Left lobe of liver (tissue), 2 donors: Measurements from ENCODE around the gene MON1B. TPM values are rescaled to one million over a fixed set of nuclear protein-coding genes. Genes with fewer than 3 reads are reported as not detected.
"Not testable (repeated sequence)": the region's sequence is repeated elsewhere in the genome, so short reads cannot be mapped to it uniquely, and the experiment has no call there.

Experiments used
- ATAC-seq: fragments of 200-7000 bp; cut with Tn5 transposase; one replicate; pipeline ENCODE4 v1.9.1; 2020; ENCODE audit warnings: mild to moderate bottlenecking, moderate library complexity
- DNase-seq: peaks from one replicate; pipeline ENCODE4 v3.0.0-alpha.2; 2020; ENCODE audit warnings: low spot score
- total RNA-seq: library from RNA; stranded (reverse); gene quantifications from one replicate; pipeline ENCODE4 v1.2.1, GENCODE V29; 2021
- donor health status: DM: no; HTN: no; CAD: no; lungs with moderate emphysema.
- donor health status: DM: no; HTN: yes; CAD: no.

MON1B gene
- total RNA-seq: 40.0 TPM

DNA sequence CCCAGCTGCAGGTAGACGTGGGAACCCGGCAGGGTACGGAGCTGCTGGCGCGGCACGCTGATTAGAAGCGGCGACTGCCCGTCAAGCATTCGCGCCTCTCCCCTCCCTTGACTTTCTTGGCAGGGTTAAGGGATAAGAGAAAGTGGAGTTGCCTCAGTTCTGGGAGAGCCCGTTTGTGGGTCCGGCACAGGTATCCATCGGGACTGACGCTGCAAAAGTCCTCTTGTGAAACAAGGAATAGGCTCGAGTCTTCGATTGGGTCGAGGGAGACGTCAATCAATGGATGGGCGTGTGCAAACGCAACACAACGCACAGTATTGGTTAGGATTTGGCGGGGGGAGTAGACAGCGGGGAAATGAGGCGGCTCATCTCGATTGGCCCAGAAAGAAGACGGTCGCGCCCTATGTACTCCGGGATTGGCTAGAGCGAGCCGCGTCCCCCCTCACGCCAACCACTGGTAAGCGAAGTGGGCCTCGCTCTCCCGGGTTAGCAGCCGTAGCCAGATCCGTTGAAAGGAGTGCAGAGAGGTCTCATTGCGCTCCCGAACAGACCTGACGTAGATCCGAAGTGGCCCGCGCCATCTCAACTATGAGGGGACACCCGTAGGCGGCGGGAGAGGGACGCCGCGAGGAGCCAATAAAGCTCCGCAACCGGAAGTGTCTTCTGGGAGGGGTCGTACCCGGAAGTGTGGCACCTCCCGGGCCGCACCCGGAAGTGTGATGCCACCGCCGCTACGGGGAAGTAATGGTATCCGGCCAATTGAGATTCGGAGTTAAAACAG is at the start of gene MON1B:
Gene MON1B (plus strand): TSS at position 713 of the 781 bp plus-strand sequence. CDS start 296 bp downstream, outside the sequence.
- ATAC-seq: peak; percentile 95
- peak; percentile 98 for DNase-seq

DNA sequence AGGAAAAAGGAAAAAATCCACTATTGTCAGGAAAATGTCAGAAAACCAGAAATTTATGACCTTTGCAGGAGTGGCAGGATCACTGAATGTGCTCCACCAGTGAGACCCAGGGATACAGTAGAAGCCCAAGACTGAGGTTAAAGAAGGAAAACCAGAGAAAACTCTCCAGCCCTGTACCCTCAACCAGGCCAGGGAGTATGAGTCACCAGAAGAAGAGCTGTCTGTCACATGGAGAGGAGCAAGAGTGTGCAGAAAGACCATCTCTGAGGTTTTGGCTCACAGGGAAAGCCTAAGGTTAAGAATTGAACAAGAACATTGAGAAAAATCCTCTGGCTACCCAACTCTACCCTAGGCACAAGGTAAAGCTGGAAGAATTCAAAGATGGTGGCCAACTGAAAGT is 47.6 kb upstream of the MON1B start:
- DNase-seq (no peak), ATAC-seq (no peak)

DNA sequence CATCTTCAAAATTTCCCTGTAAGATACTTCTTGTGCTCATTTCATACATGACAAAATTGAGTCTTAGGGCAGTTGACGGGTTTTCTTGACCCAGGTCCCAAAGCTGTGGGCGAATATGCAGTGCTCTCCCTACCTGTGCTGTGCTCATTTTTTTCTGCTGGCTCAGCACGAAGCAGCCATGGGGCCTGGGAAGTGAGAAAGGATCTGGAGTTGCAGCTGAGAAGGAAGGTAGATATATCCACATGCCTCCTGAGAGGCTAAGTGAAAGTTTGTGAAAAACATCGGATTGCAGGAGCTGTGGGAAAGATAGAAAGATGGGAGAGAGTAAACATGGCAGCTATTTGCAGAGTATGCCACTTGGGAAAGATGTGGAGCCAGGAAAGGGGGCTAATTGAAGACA is 42.9 kb upstream of the MON1B start:
- ATAC-seq (no peak), DNase-seq (no peak)

DNA sequence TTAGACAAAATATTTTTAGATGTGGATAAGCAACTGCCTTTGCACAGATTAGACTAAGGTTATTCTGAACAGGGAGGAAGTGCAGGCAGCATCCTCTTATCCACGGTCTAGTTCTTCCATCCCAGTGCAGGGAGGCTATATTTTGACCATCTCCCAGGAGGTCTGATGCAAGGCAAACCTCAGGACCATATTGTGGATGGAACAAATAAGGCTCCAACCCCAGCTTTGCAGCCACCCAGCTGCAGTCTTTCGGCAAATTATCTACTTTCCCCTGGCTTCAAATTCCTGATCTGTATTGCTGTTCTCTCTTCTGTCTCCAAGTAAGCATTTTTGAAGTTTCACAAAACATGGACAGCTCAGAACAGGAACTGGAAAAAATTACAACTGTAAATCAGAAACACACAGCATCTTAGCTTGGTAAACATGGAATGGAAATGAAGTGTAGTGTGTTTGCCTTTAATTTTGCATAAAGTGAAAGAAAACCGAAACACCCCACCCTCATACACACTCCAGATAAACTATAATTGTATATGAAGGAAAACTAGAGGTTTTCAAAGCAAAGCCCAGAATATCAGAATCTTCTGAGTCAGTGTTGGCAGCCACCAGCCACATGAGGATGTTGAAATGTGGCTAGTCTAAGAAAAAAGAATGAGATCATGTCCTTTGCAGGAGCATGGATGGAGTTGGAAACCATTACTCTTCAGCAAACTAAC is 33.5 kb upstream of the MON1B start:
- DNase-seq (no peak), ATAC-seq (no peak)

DNA sequence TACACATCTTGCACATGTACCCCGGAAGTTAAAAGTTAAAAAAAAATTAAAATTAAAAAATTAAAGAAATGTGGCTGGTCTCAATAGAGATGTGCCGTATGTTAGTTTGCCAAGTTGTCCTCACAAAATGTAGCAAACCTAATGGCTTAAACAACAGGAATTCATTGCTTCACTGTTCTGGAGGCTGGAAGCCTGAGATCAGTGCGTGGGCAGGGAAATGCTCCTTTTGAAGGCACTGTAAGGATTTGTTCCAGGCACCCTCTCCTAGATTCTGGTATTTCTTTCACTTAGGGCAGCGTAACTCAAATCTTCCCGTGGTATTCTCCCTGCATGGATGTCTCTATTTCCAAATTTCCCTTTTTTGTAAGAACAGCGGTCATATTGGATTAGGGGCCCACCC is 32.7 kb upstream of the MON1B start:
- ATAC-seq (no peak), DNase-seq (no peak)

DNA sequence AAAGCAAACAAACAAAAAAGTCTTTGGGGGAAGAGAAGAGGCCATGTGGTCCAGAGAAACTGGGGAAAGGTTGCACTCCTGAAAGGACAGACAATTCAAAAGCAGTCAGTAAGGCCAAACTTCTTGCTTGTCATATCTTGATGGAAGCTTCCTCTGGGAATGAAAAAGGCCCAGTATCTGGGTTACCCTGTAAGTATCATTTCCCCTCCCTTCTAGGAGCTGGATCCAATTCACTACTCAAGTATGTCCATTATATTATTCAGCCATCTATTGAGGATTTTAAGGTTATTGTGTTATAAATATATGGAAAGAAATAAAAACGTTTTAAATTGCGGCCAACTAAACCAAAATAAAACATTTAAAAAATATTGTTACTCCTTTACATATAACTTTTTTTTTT is 26.0 kb upstream of the MON1B start:
- ATAC-seq (no peak), DNase-seq (no peak)

DNA sequence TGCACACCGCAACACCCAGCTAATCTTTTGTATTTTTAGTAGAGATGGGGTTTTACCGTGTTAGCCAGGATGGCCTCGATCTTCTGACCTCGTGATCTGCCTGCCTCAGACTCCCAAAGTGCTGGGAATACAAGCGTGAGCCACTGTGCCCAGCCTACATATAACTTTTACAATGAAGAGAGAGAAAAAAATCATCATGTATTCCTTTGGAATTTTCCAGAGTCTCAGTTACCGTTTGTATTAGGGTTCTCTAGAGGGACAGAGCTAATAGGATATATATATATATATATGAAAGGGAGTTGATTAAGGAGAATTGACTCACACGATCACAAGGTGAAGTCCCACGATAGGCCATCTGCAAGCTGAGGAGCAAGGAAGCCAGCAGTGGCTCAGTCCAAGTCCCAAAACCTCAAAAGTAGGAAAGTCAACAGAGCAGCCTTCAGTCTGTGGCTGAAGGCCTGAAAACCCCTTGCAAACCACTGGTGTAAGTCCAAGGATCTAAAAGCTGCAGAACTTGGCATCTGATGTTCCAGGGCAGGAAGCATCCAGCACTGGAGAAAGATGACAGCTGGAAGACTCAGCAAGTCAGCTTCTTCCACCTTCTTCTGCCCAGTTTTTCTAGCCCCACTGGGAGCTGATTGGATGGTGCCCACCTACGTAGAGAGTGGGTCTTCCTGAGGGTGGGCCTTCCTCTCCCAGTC is 25.3 kb upstream of the MON1B start:
- not testable (repeated sequence) for DNase-seq, ATAC-seq

DNA sequence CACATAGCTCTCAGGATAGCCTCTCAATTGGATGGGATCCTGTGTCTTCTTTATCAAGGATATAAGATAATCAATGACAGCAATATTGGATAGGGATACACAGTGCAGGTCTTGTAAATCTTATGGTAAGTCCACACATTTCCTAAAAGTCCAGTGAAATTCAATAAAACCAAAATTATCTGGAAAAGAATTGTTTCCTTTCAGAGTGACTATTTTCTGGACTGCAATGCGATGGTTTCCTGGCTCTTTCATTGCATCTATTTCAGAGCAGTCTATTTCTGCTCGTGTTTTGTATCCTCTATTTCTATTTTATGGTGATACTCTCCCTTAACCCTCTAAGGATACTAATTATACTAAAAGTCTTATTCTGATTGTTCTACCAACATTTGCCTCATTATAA is 24.3 kb upstream of the MON1B start:
- DNase-seq (no peak), ATAC-seq (no peak)

DNA sequence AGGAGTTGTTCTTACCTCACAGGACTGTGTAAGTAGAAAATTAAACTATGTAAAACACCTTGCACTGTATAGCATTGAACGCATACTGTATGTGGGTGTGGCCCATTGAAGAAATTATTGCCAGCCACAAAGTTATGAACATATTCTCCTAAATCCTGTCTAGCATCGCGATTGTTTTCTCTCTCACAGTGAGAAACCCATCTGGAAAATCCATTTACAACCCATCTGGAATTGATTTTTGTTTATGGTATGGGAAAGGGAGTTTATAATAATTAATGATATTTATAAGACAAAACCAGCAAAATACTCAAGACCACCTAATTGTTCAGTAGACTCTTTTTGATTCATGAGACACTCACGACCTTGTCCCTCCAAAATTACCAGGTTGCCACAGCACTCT is 22.1 kb upstream of the MON1B start:
- DNase-seq: no peak

DNA sequence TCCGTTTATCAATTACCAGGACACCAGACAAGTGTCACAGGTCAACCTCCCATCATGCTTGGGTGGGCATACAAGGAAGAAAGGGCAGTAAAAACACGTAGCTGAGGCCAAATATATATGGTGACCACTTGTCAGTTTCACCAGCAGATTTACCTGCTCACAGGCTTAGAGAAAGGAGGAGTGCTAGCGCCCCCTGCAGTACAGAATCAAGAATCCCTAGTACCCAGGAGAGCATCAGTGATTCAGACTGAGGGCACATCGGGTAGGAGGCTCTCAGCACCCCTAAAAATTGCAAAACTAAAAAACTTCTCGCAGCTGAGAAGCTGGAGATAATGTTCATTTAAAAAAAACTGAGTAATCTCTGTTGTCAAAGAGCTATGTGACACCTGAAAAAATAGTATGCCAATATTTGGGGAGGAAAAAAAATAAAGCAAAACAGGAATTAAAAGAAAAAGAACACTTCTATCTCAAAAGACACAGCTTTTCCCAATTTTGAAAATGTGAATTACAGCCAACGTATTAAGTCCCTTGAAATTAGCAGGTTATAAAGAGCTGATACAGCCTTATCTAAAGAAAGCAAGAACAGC is 21.2 kb upstream of the MON1B start:
- DNase-seq (no peak), ATAC-seq (peak; percentile 71)

More for the DNA sequence above, 22.1 kb upstream of the MON1B start:
- ATAC-seq: no peak

DNA sequence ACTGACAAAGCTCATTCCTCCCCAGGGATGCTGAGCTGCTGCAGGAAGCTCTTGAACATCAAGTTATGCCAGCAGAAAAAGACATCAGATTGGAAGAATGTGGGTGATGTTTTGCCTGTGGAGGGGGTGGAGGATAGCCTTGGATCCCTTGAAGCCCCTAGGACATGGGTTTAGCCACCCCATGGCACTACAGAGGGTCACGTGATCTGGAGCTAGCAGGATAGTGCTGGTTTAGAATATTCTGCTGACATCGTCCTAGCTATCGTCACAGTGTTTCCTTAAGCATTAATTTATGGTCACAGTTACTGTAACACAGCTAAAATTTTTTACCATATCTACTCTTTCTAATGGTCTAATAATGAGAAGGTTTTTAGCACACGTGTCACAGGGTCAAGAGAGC is 20.2 kb upstream of the MON1B start:
- ATAC-seq (no peak), DNase-seq (no peak)

DNA sequence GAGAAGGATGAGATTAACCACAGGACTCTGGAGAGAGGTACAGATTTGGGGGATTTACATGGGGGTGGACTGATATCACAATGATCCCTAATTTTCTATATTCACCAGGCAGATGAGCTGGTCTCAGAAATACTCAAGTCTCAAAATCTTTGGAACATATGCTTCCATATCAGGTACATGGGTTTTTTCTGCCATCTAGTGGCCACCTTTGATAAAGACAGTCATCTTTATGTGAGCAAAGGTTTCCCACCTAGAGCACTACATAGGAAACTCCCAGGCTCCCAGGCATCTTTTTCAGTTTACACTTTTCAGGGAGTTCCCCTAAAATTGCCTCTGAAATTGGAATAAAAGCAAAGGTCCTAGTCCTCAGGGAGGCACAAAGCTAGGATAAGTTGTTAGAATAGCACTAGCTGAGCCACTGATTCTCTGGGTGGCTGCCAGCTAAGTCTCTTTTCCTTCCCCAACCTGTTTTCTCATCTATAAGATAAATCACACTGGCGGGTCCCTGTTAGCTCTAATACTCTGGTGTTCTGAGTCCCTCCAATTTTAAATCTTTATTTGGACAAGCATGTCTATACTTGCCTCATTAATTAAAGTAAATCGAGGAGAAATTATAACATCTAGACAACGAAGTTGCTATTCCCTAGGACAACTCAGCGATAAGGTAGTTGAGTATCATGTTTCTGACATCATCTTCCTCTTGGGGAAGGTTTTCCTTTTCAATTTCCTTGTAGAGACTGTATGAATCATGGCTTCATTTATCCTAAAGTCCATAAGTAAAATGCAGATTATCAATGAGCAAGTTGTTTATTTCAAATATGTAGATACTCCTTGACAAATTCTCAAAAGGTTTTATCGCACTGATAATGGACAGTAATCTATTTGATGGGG is 19.0 kb upstream of the MON1B start:
- DNase-seq: no peak
- ATAC-seq: peak; percentile 97

DNA sequence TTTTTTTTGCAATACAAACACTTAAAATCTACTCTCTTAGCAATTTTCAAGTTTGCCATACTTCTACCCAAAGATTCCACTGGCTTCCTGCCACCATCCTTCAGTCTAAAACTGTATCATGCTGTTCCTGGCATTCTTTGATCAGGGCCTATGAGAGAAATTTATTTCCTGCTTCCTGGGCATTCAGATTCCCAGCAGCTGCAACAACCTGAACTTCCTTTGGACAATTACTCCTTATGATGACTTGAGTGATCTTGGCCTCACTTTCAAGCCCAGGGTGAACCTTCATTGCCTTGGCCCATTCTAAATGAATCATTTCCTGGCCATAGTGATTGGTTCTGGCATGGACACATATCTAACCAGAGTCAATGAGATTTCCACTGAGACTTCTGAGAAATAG is 18.0 kb upstream of the MON1B start:
- ATAC-seq (no peak), DNase-seq (no peak)

DNA sequence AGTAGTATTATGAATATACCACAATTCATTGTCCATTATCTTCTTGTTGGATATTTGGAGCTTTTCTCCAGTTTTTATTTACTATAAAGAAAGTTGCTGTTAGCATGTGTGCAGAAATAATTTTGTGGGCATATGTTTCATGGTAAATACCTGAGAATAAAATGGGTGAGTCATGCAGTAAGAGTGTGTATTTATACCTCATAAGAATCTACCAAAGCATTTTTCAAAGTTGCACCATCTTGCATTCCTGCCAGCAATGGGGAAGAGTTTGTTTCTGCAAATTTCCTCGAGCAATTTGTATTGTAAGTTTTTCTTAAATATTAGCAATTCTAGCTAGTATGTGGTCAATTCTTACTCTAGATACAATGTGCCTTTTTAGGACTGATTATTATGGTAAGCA is 7.9 kb upstream of the MON1B start:
- no peak for ATAC-seq
- no peak for DNase-seq

DNA sequence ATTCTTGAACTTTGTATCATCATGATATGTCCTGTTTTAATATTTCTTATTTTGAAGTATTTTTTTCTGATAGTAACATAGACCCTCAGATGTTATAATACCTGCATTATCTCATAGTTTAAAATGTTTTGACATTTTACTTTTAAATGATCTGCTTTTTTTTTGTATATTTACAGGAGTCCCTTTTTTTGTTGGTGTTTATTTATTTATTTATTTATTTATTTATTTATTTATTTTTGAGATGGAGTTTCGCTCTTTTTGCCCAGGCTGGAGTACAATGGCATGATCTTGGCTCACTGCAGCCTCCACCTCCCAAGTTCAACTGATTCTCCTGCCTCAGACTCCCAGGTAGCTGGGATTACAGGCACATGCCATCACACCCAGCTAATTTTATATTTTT is 4.7 kb upstream of the MON1B start:
- not testable (repeated sequence) for DNase-seq, ATAC-seq

DNA sequence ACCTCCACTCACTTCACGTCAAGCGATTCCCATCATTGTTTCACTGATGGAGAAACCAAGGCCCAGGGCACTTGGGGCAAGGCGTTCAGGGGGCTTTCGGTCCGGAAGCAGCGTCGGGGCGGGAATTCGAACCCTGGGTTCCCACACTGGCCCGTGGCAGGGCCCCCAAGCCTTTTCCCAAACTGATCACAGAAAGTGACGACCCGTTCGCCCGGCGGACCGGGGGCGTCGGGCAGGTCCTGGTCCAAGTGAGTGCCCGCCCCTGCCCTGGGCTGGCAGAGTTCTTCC is 856 bp upstream of the MON1B start:
- DNase-seq: no peak
- ATAC-seq: no peak

DNA sequence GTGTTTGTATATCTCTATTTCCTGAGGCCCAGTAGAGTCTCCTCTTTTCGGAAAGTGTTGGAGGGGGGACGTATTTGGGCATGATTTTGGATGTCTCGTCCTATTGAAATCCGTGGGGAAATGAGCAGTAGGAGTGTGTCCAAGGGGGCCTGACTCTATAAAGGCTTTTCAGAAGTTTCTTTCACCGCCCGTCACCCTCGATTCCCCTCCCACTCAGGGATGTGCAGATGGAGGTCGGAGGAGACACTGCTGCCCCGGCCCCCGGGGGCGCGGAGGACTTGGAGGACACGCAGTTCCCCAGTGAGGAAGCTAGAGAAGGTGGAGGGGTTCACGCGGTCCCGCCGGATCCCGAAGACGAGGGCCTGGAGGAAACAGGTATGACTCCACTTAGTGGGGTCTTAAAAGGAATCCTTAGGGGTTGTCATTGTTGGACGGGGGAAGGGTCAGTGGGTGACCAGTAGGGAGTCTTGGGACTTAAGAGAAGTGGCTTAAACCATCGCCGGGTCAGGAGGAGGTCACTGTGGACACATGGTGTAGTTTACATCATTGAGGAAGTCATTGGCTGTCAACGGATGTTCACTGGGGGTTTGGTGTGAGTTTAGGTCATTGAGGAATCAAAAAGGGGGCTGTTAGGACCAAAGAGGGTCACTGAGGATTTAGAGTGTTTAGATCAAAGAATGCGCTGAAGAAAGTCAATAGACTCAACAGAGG is 424 bp downstream of the MON1B start:
- ATAC-seq (no peak), DNase-seq (no peak)

DNA sequence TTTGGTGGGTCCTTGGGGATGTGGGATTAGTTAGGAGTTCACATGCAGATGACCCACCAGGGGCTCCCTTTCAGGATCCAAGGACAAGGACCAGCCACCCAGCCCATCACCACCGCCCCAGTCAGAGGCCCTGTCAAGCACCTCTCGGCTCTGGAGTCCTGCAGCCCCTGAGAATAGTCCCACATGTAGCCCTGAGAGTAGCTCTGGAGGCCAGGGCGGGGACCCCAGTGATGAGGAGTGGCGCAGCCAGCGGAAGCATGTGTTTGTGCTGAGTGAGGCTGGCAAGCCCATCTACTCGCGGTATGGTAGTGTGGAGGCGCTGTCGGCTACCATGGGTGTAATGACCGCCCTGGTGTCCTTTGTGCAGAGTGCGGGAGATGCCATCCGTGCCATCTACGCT is 2.4 kb downstream of the MON1B start:
- DNase-seq (no peak), ATAC-seq (no peak)

DNA sequence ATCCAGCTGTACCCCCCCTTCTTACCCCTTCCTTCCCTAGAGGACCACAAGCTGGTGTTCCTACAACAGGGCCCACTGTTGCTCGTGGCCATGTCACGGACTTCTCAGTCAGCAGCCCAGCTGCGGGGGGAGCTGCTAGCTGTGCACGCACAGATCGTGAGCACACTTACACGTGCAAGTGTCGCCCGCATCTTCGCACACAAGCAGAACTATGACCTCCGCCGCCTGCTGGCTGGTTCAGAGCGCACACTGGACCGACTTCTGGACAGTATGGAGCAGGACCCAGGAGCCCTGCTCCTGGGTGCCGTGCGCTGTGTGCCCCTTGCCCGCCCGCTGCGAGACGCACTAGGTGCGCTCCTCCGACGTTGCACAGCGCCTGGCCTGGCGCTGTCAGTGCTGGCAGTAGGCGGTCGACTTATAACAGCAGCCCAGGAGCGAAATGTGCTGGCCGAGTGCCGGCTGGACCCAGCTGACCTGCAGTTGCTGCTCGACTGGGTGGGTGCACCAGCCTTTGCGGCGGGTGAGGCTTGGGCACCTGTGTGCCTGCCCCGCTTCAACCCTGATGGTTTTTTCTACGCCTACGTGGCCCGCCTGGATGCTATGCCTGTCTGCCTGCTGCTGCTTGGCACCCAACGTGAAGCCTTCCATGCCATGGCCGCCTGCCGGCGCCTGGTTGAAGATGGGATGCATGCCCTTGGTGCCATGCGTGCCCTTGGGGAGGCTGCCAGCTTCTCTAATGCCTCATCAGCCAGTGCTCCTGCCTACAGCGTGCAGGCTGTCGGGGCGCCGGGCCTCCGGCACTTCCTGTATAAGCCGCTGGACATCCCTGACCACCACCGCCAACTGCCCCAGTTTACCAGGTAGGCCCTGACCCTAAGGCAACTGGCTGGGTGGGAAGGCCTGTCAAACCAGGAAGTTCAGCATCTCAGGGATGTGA is 3.6 kb downstream of the MON1B start:
- DNase-seq: no peak
- ATAC-seq: no peak
